ENCODE data around the gene MCFD2. TPM values are rescaled to one million over a fixed set of nuclear protein-coding genes. Genes with fewer than 3 reads are reported as not detected.

Gene MCFD2
- total RNA-seq, 2 experiments from 2014 or later: 30.1 to 30.2 TPM

- H3K4me3 Mint-ChIP-seq: no peak overlapping the region
- intact Hi-C loops (cut with micrococcal nuclease): no loop called here
- no peaks in the 10 kb centered on the region for H3K36me3 Mint-ChIP-seq (ENCODE audit: low read depth)
Measured at GRCh38 chr2:46862514-46862913, 53.1 kb downstream of the MCFD2 start.

GRCh38 chr2:46861916-46862315 lies 53.7 kb downstream of the MCFD2 start:
- H3K4me3 Mint-ChIP-seq: no peak overlapping the region
- H3K9me3 Mint-ChIP-seq: peaks cover 16% of the 10 kb centered on the region
- peaks cover 5% of the 10 kb centered on the region for H3K27me3 Mint-ChIP-seq (ENCODE audit: low read depth)
- H3K27ac Mint-ChIP-seq: no peak overlapping the region
- no peak for DNase-seq
- CTCF ChIA-PET: no interaction called here
- H3K4me1 Mint-ChIP-seq (ENCODE audit: low read depth): no peaks in the 10 kb centered on the region
- H3K36me3 Mint-ChIP-seq (ENCODE audit: low read depth): no peaks in the 10 kb centered on the region
- intact Hi-C loops (cut with micrococcal nuclease): no loop called here

More at GRCh38 chr2:46862514-46862913, 53.1 kb downstream of the MCFD2 start:
- Mint-ChIP-seq H3K9me3 (peaks cover 16% of the 10 kb centered on the region), H3K27me3 (ENCODE audit: low read depth) (peaks cover 5% of the 10 kb centered on the region), H3K4me1 (ENCODE audit: low read depth) (no peaks in the 10 kb centered on the region), H3K27ac (no peak overlapping the region)
- DNase-seq: no peak
- CTCF ChIA-PET: no interaction called here

DNA sequence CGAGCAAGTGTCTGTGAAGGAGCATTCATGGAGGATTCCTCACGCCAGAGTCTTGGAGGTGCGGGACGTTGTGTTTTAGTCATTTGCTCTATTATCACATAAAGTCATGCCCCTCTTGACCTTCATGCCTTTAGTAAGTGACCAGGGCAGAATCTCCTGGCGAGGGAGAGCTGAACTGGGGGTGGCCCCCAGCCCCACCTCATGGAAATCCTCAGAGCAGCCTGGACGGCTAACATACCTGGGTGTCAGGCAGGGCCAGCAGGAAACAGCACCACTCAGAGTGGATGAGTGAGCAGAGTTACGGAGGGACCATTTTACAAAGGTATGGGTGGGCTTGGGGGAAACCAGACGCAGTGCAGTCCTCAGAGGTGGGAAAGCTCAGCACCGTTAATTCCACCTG lies 56.1 kb downstream of the MCFD2 start:
- no peak overlapping the region for H3K27ac Mint-ChIP-seq
- intact Hi-C loops (cut with micrococcal nuclease): no loop called here
- H3K4me3 Mint-ChIP-seq: no peak overlapping the region
- DNase-seq: no peak
- peaks cover 2% of the 10 kb centered on the region for H3K27me3 Mint-ChIP-seq (ENCODE audit: low read depth)
- CTCF ChIA-PET: no interaction called here
- H3K36me3 Mint-ChIP-seq (ENCODE audit: low read depth): no peaks in the 10 kb centered on the region
- peaks cover 5% of the 10 kb centered on the region for H3K9me3 Mint-ChIP-seq
- H3K4me1 Mint-ChIP-seq (ENCODE audit: low read depth): no peaks in the 10 kb centered on the region

- CTCF ChIA-PET: no interaction called here
- Mint-ChIP-seq H3K9me3 (no peaks in the 10 kb centered on the region), H3K27me3 (ENCODE audit: low read depth) (peaks cover 2% of the 10 kb centered on the region), H3K4me3 (no peak overlapping the region), H3K27ac (no peak overlapping the region), H3K36me3 (ENCODE audit: low read depth) (no peaks in the 10 kb centered on the region), H3K4me1 (ENCODE audit: low read depth) (no peaks in the 10 kb centered on the region)
- intact Hi-C loops (cut with micrococcal nuclease): no loop called here
- DNase-seq: no peak
Measured at GRCh38 chr2:46858702-46859090, 56.9 kb downstream of the MCFD2 start.

- Mint-ChIP-seq H3K27ac (no peak overlapping the region), H3K4me3 (no peak overlapping the region), H3K9me3 (no peaks in the 10 kb centered on the region), H3K4me1 (ENCODE audit: low read depth) (no peaks in the 10 kb centered on the region), H3K36me3 (ENCODE audit: low read depth) (no peaks in the 10 kb centered on the region), H3K27me3 (ENCODE audit: low read depth) (peaks cover 2% of the 10 kb centered on the region)
- CTCF ChIA-PET: interaction anchor here (0.6 kb wide), 1 partner anchor 1660 kb away, joined by 3 read pairs; no protein-coding TSS in a partner anchor
- intact Hi-C loops (cut with micrococcal nuclease): no loop called here
- DNase-seq: no peak
Measured at GRCh38 chr2:46857871-46858701, 57.5 kb downstream of the MCFD2 start.

- no peaks in the 10 kb centered on the region for H3K27me3 Mint-ChIP-seq (ENCODE audit: low read depth)
- CTCF ChIA-PET: no interaction called here
- no peaks in the 10 kb centered on the region for H3K9me3 Mint-ChIP-seq
- no peaks in the 10 kb centered on the region for H3K4me1 Mint-ChIP-seq (ENCODE audit: low read depth)
- DNase-seq: no peak
- intact Hi-C loops (cut with micrococcal nuclease): no loop called here
- H3K27ac Mint-ChIP-seq: no peak overlapping the region
- H3K36me3 Mint-ChIP-seq (ENCODE audit: low read depth): no peaks in the 10 kb centered on the region
- H3K4me3 Mint-ChIP-seq: no peak overlapping the region
Measured at GRCh38 chr2:46856336-46856735, 59.3 kb downstream of the MCFD2 start.

DNA sequence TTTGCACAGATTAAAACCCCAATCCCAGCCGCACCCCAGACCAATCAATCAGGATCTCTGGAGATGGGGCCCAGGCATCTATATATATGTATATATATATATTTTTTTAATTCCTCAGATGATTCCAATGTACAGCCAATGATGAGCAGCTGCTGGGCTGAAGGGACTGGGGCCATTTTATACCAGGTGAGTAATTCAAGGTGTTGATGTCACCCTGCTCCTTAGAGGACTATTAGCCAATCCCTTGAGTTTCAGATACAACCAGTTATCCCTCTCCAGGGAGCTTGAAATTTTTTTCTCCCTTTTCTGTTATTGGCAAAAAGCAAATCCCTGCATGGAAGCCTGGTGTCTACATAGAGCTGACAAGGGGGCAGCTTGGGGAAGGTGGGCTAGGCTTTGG lies 59.8 kb downstream of the MCFD2 start:
- no peak overlapping the region for H3K4me3 Mint-ChIP-seq
- H3K36me3 Mint-ChIP-seq (ENCODE audit: low read depth): no peaks in the 10 kb centered on the region
- CTCF ChIA-PET: no interaction called here
- H3K27ac Mint-ChIP-seq: no peak overlapping the region
- H3K27me3 Mint-ChIP-seq (ENCODE audit: low read depth): no peaks in the 10 kb centered on the region
- H3K4me1 Mint-ChIP-seq (ENCODE audit: low read depth): no peaks in the 10 kb centered on the region
- H3K9me3 Mint-ChIP-seq: no peaks in the 10 kb centered on the region
- no peak for DNase-seq
- intact Hi-C loops (cut with micrococcal nuclease): no loop called here

DNA sequence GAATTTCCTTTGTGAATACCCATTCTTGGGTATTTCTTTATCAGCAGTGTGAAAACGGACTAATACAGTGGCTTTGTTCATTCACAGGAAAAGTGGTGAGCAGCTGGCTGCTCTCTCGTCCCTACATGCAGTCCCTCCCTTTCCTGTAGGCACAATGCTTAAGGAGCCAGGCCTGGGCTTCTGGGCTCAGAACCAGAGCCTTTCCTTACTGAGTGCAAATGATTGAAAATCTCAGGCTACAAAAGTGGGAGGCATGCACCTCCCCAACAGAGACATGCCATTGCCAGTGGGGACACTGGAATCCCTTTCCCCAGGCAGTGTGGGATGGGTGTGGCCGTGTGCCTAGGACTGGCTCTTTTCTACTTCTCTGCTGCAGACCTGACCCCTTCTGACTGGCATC lies 61.3 kb downstream of the MCFD2 start:
- CTCF ChIA-PET: no interaction called here
- no peaks in the 10 kb centered on the region for H3K9me3 Mint-ChIP-seq
- H3K4me3 Mint-ChIP-seq: no peak overlapping the region
- no peak overlapping the region for H3K27ac Mint-ChIP-seq
- H3K4me1 Mint-ChIP-seq (ENCODE audit: low read depth): no peaks in the 10 kb centered on the region
- DNase-seq: no peak
- H3K27me3 Mint-ChIP-seq (ENCODE audit: low read depth): no peaks in the 10 kb centered on the region
- H3K36me3 Mint-ChIP-seq (ENCODE audit: low read depth): no peaks in the 10 kb centered on the region
- intact Hi-C loops (cut with micrococcal nuclease): no loop called here

DNA sequence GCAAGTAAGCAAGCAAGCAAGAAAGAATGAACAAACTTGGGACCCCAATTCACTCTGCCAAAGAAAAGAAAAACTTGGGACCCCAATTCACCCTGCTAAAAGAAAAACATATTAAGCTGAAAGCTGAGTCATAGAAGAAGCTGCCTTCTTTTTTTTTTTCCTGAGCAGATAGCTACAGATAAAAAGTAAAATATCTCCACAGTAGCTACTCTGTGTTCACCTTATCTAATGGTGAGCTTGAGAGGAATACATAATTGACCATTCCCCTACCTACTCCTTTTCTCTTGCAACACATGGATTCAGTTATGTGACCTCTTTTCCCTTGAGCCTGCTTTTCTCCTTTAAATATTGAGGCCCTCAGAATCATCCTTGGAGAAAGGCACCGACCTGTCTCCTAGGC lies 63.0 kb downstream of the MCFD2 start:
- H3K27me3 Mint-ChIP-seq (ENCODE audit: low read depth): no peaks in the 10 kb centered on the region
- no peak for DNase-seq
- CTCF ChIA-PET: no interaction called here
- H3K4me3 Mint-ChIP-seq: no peak overlapping the region
- H3K36me3 Mint-ChIP-seq (ENCODE audit: low read depth): no peaks in the 10 kb centered on the region
- no peaks in the 10 kb centered on the region for H3K4me1 Mint-ChIP-seq (ENCODE audit: low read depth)
- no peaks in the 10 kb centered on the region for H3K9me3 Mint-ChIP-seq
- H3K27ac Mint-ChIP-seq: no peak overlapping the region
- intact Hi-C loops (cut with micrococcal nuclease): no loop called here

- Mint-ChIP-seq H3K27ac (no peak overlapping the region), H3K4me1 (ENCODE audit: low read depth) (no peaks in the 10 kb centered on the region), H3K27me3 (ENCODE audit: low read depth) (no peaks in the 10 kb centered on the region), H3K36me3 (ENCODE audit: low read depth) (no peaks in the 10 kb centered on the region), H3K9me3 (no peaks in the 10 kb centered on the region), H3K4me3 (no peak overlapping the region)
- CTCF ChIA-PET: no interaction called here
- no peak for DNase-seq
- intact Hi-C loops (cut with micrococcal nuclease): no loop called here
Measured at GRCh38 chr2:46852124-46852523, 63.5 kb downstream of the MCFD2 start.

Other genes starting within 250 kb of the MCFD2 start
- 1 to 10 TPM; 4.3 to 4.6 TPM for gene SOCS5, start 216.5 kb downstream of the MCFD2 start, total RNA-seq
- 10 to 100 TPM; 53.1 to 56.7 TPM for gene TTC7A, start 25.4 kb upstream of the MCFD2 start, total RNA-seq
- gene STPG4, start 239.5 kb upstream of the MCFD2 start, total RNA-seq: under 1 TPM in 1 of 2 experiments, not detected in 1; 0.27 TPM

All from activated naive CD4-positive, alpha-beta T cell treated with anti-CD3 and anti-CD28 coated beads for 36 hours (primary cell).